Keratinocyte (primary cell): Measurements from ENCODE around the gene IGF1. TPM values are rescaled to one million over a fixed set of nuclear protein-coding genes. Genes with fewer than 3 reads are reported as not detected.

Experiments used
- DNase-seq: peaks from one replicate; pipeline ENCODE4 v3.0.0-alpha.2; 2011; ENCODE audit warnings: low read depth, missing footprints, low spot score
- FAIRE-seq: peaks from 2 replicates; lab custom pipeline; 2011; peaks lifted over from hg19 to GRCh38; lab: Jason Lieb, UNC
- H2AFZ ChIP-seq: 2 replicates; pipeline ENCODE4 v1.6.0; 2012; ENCODE audit warnings: low read length, control low read depth, inconsistent platforms; ENCODE audit not compliant: control insufficient read depth
- H3K27ac ChIP-seq: 2 replicates; pipeline ENCODE4 v1.5.1; 2011; ENCODE audit warnings: low read length; ENCODE audit not compliant: control insufficient read depth, insufficient read depth
- H3K27me3 ChIP-seq: 3 replicates; pipeline ENCODE4 v1.6.0; 2011; ENCODE audit warnings: low read length; ENCODE audit not compliant: control insufficient read depth, insufficient read depth; ENCODE audit errors: extremely low read depth
- H3K36me3 ChIP-seq, 2 experiments: 2 replicates in 1 of 2; 3 replicates in 1 of 2; pipeline ENCODE4 v1.5.1; 2011; ENCODE audit warnings: low read length in 2 of 2, mild to moderate bottlenecking in 1 of 2; ENCODE audit not compliant: control insufficient read depth in 2 of 2, insufficient read depth in 2 of 2; ENCODE audit errors: extremely low read depth in 1 of 2
- H3K4me1 ChIP-seq: 3 replicates; pipeline ENCODE4 v1.5.1; 2011; ENCODE audit warnings: low read length; ENCODE audit not compliant: control insufficient read depth, insufficient read depth; ENCODE audit errors: extremely low read depth
- H3K4me2 ChIP-seq: 3 replicates; pipeline ENCODE4 v1.6.0; 2011; ENCODE audit warnings: low read depth, low read length; ENCODE audit not compliant: control insufficient read depth, insufficient read depth; ENCODE audit errors: extremely low read depth
- H3K4me3 ChIP-seq, 3 experiments: fragments of 200-600 bp in 1 of 3; sonication (generic) in 1 of 3; 2 replicates in 2 of 3; 3 replicates in 1 of 3; pipeline ENCODE4 v1.5.1; 2011 to 2016; ENCODE audit warnings: low read length in 3 of 3, mild to moderate bottlenecking in 3 of 3, control low read depth in 2 of 3, inconsistent platforms in 1 of 3, low read depth in 1 of 3, mixed read lengths in 1 of 3, mixed run types in 1 of 3, moderate library complexity in 1 of 3; ENCODE audit not compliant: control insufficient read depth in 2 of 3, insufficient read depth in 2 of 3; ENCODE audit errors: extremely low read depth in 1 of 3
- H3K79me2 ChIP-seq: 2 replicates; pipeline ENCODE4 v1.6.0; 2012; ENCODE audit warnings: low read length; ENCODE audit not compliant: control insufficient read depth, insufficient read depth
- H3K9ac ChIP-seq: 3 replicates; pipeline ENCODE4 v1.6.0; 2011; ENCODE audit warnings: low read length; ENCODE audit not compliant: control insufficient read depth, insufficient read depth; ENCODE audit errors: extremely low read depth
- H3K9me1 ChIP-seq: 3 replicates; pipeline ENCODE4 v1.6.0; 2011; ENCODE audit warnings: low read length; ENCODE audit not compliant: control insufficient read depth, insufficient read depth; ENCODE audit errors: extremely low read depth
- H3K9me3 ChIP-seq: 2 replicates; pipeline ENCODE4 v1.5.1; 2012; ENCODE audit warnings: low read depth, low read length; ENCODE audit not compliant: control insufficient read depth
- H4K20me1 ChIP-seq: 3 replicates; pipeline ENCODE4 v1.6.0; 2011; ENCODE audit warnings: low read length; ENCODE audit not compliant: control insufficient read depth, insufficient read depth; ENCODE audit errors: extremely low read depth
- EZH2 ChIP-seq: IDR thresholded peaks from one replicate; pipeline ENCODE4 v1.6.1; 2012; ENCODE audit warnings: inconsistent platforms, mild to moderate bottlenecking, low read length, moderate library complexity
- dilution Hi-C: fragments of 300-500 bp; cut with MboI; formaldehyde crosslinking; loops from one replicate; pipeline ENCODE4 v1.7.0; 2020; ENCODE audit warnings: low sequenced_read_pairs; ENCODE audit not compliant: extremely low pct_ligation_motif_present
- polyA plus RNA-seq, 5 experiments: library from polyadenylated mRNA; depleted of rRNA in 3 of 5; stranded (reverse) in 3 of 5; stranded (forward) in 1 of 5; unstranded in 1 of 5; fragments of >200 nt; gene quantifications; 1 replicate in 1 of 5; 2 replicates in 3 of 5; 3 replicates in 1 of 5; pipeline versions ENCODE4 v1.2.1 to v1.2.3, GENCODE V29; 2011 to 2012; ENCODE audit warnings: missing spikeins in 2 of 5, low read depth in 1 of 5, low replicate concordance in 1 of 5
- TF ChIP-seq, protein P1 (sequence below), 3 experiments: IDR thresholded peaks in 1 of 3; conservative IDR thresholded peaks in 1 of 3; optimal IDR thresholded peaks in 1 of 3; 2 replicates in 2 of 3; 3 replicates in 1 of 3; pipeline versions ENCODE3 to v1.5.1; 2011; ENCODE audit warnings: low read length in 3 of 3, mild to moderate bottlenecking in 3 of 3, moderate library complexity in 2 of 3, control low read depth in 1 of 3, inconsistent platforms in 1 of 3; ENCODE audit not compliant: insufficient read depth in 2 of 3; ENCODE audit errors: extremely low read depth in 1 of 3

IGF1 gene
- polyA plus RNA-seq, 1 donor (not counting 4 experiments of a cell fraction or from before 2014, with no cell fraction given) = not detected

DNA sequence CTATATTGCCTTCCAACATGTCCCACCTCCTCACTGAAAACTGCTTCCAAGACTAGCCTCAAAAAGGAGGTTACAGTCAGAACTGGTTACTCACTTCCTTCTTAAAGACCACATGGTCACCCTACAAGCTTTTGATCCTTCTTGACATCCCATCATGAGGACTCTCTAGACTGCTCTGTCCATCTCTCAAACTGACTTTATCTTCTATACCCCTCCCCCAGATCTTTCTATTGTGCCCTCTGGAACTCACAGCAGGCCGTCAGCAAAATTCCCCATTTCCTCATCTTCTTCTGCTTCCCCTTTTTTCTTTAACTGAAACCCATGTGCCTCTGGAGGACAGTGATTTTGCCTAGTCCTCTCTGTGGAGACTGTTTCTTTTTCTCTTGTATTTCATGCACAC lies 18.1 kb upstream of the IGF1 start:
- Histone ChIP-seq H2AFZ (no peak overlapping the region), H3K27me3 (no peaks in the 10 kb centered on the region), H4K20me1 (no peaks in the 10 kb centered on the region), H3K27ac (no peak overlapping the region), H3K9ac (no peak overlapping the region), H3K79me2 (no peaks in the 10 kb centered on the region), H3K36me3 (no peaks in the 10 kb centered on the region), H3K4me1 (no peaks in the 10 kb centered on the region), H3K4me3 (no peak overlapping the region), H3K9me3 (no peaks in the 10 kb centered on the region), H3K9me1 (no peaks in the 10 kb centered on the region), H3K4me2 (no peak overlapping the region)
- dilution Hi-C loops = no loop called here
- FAIRE-seq (no peak), DNase-seq (no peak)
- TF ChIP-seq, protein P1, sequence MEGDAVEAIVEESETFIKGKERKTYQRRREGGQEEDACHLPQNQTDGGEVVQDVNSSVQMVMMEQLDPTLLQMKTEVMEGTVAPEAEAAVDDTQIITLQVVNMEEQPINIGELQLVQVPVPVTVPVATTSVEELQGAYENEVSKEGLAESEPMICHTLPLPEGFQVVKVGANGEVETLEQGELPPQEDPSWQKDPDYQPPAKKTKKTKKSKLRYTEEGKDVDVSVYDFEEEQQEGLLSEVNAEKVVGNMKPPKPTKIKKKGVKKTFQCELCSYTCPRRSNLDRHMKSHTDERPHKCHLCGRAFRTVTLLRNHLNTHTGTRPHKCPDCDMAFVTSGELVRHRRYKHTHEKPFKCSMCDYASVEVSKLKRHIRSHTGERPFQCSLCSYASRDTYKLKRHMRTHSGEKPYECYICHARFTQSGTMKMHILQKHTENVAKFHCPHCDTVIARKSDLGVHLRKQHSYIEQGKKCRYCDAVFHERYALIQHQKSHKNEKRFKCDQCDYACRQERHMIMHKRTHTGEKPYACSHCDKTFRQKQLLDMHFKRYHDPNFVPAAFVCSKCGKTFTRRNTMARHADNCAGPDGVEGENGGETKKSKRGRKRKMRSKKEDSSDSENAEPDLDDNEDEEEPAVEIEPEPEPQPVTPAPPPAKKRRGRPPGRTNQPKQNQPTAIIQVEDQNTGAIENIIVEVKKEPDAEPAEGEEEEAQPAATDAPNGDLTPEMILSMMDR (optimal IDR thresholded peaks at IDR 0.05 in 1 of 3, IDR thresholded peaks at IDR 0.05 in 1 of 3, conservative IDR thresholded peaks at IDR 0.05 in 1 of 3; ENCODE audit: extremely low read depth in 1 of 3, insufficient read depth in 2 of 3, low read length in 3 of 3) = no peak
- TF ChIP-seq EZH2 = no peak

DNA sequence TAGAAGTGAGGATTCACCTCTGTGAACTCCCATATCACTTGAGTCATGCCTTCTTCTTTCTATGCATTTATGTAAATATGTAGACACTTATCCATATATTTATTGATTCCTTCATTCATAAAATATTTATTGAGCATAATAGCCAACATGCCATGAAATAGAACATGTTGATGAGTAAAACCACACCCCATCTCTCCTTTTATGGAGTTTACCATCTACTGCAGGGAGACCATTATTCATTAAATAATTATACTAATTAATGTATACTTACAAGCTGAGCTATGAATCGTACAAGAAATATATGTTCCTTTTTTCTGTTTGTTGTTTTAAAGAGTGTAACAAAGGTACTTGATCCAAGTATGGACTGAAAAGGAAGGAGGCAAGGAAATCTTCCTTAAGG lies 17.4 kb upstream of the IGF1 start:
- Histone ChIP-seq H3K36me3 (no peaks in the 10 kb centered on the region), H3K4me3 (no peak overlapping the region), H3K9me1 (no peaks in the 10 kb centered on the region), H3K9me3 (no peaks in the 10 kb centered on the region), H3K9ac (no peak overlapping the region), H3K27ac (no peak overlapping the region), H3K4me1 (no peaks in the 10 kb centered on the region), H2AFZ (no peak overlapping the region), H3K27me3 (no peaks in the 10 kb centered on the region), H4K20me1 (no peaks in the 10 kb centered on the region), H3K79me2 (no peaks in the 10 kb centered on the region), H3K4me2 (no peak overlapping the region)
- FAIRE-seq (no peak), DNase-seq (no peak)
- dilution Hi-C loops = no loop called here
- TF ChIP-seq EZH2 = no peak
- TF ChIP-seq, protein P1 (optimal IDR thresholded peaks at IDR 0.05 in 1 of 3, IDR thresholded peaks at IDR 0.05 in 1 of 3, conservative IDR thresholded peaks at IDR 0.05 in 1 of 3; ENCODE audit: extremely low read depth in 1 of 3, insufficient read depth in 2 of 3, low read length in 3 of 3) = no peak
